ENCODE results near the gene RTN4RL2. TPM values are rescaled to one million over a fixed set of nuclear protein-coding genes. Genes with fewer than 3 reads are reported as not detected.

Gene RTN4RL2
- total and polyA plus RNA-seq, 5 donors from 2014 or later = 0.11 TPM; not detected in 4

GRCh38 chr11:57475191-57475590 is 14.9 kb downstream of the RTN4RL2 start:
- ATAC-seq (ENCODE audit: low read depth in 2 of 2) (no peak), DNase-seq (no peak)
- Histone ChIP-seq H3K4me1 (ENCODE audit: control insufficient read depth, insufficient read depth, low read length, poor library complexity, severe bottlenecking) (peaks cover 33% of the 10 kb centered on the region), H3K4me3 (ENCODE audit: low read depth, low read length) (no peak overlapping the region), H3K36me3 (ENCODE audit: control insufficient read depth, insufficient read depth, low read length) (no peaks in the 10 kb centered on the region), H3K9me3 (ENCODE audit: control insufficient read depth in 2 of 2, low read length in 2 of 2) (no peaks in the 10 kb centered on the region), H3K27me3 (ENCODE audit: control insufficient read depth, insufficient read depth, low read length) (no peaks in the 10 kb centered on the region), H3K27ac (ENCODE audit: insufficient read depth, low read length, poor library complexity, severe bottlenecking) (no peak overlapping the region)
- Mint-ChIP-seq H3K36me3 (no peaks in the 10 kb centered on the region), H3K4me1 (peaks cover 0 to 47% (median 17%) of the 10 kb centered on the region in 4 donors), H3K27me3 (peaks cover 38% of the 10 kb centered on the region), H3K4me3 (peak overlapping the region; percentile 13 to 48 (median 33)), H3K27ac (peak overlapping the region in 2 of 3 donors; percentile 52 to 71), H3K9me3 (peaks cover 0 to 3% (median 0%) of the 10 kb centered on the region in 7 donors)

GRCh38 chr11:57475671-57476046 is 15.3 kb downstream of the RTN4RL2 start:
- H3K4me1 Mint-ChIP-seq = peaks cover 0 to 49% (median 19%) of the 10 kb centered on the region in 4 donors
- peaks cover 33% of the 10 kb centered on the region for H3K4me1 ChIP-seq (ENCODE audit: control insufficient read depth, insufficient read depth, low read length, poor library complexity, severe bottlenecking)
- H3K27me3 ChIP-seq (ENCODE audit: control insufficient read depth, insufficient read depth, low read length) = no peaks in the 10 kb centered on the region
- no peaks in the 10 kb centered on the region for H3K36me3 ChIP-seq (ENCODE audit: control insufficient read depth, insufficient read depth, low read length)
- no peak overlapping the region for H3K27ac ChIP-seq (ENCODE audit: insufficient read depth, low read length, poor library complexity, severe bottlenecking)
- ATAC-seq (ENCODE audit: low read depth in 2 of 2) (no peak), DNase-seq (no peak)
- no peak overlapping the region for H3K4me3 ChIP-seq (ENCODE audit: low read depth, low read length)
- H3K27me3 Mint-ChIP-seq = peaks cover 43% of the 10 kb centered on the region
- H3K9me3 Mint-ChIP-seq = peaks cover 0 to 3% (median 0%) of the 10 kb centered on the region in 7 donors
- H3K9me3 ChIP-seq (ENCODE audit: control insufficient read depth in 2 of 2, low read length in 2 of 2) = no peaks in the 10 kb centered on the region
- no peaks in the 10 kb centered on the region for H3K36me3 Mint-ChIP-seq
- H3K4me3 Mint-ChIP-seq = peak overlapping the region; percentile 41 to 83 (median 78)
- H3K27ac Mint-ChIP-seq = peak overlapping the region in 1 of 3 donors; percentile 52

GRCh38 chr11:57476047-57476756 is 15.9 kb downstream of the RTN4RL2 start:
- H3K4me1 Mint-ChIP-seq = peaks cover 0 to 53% (median 21%) of the 10 kb centered on the region in 4 donors
- H3K27ac Mint-ChIP-seq = no peak overlapping the region
- DNase-seq (peak in 1 of 3 donors; percentile 32), ATAC-seq (ENCODE audit: low read depth in 2 of 2) (peak; percentile 29 to 32)
- peak overlapping the region; percentile 41 to 83 (median 78) for H3K4me3 Mint-ChIP-seq
- peaks cover 0 to 3% (median 0%) of the 10 kb centered on the region in 7 donors for H3K9me3 Mint-ChIP-seq
- no peaks in the 10 kb centered on the region for H3K9me3 ChIP-seq (ENCODE audit: control insufficient read depth in 2 of 2, low read length in 2 of 2)
- no peaks in the 10 kb centered on the region for H3K36me3 ChIP-seq (ENCODE audit: control insufficient read depth, insufficient read depth, low read length)
- H3K27me3 Mint-ChIP-seq = peaks cover 48% of the 10 kb centered on the region
- H3K27me3 ChIP-seq (ENCODE audit: control insufficient read depth, insufficient read depth, low read length) = no peaks in the 10 kb centered on the region
- no peak overlapping the region for H3K4me3 ChIP-seq (ENCODE audit: low read depth, low read length)
- H3K36me3 Mint-ChIP-seq = no peaks in the 10 kb centered on the region
- peaks cover 33% of the 10 kb centered on the region for H3K4me1 ChIP-seq (ENCODE audit: control insufficient read depth, insufficient read depth, low read length, poor library complexity, severe bottlenecking)
- H3K27ac ChIP-seq (ENCODE audit: insufficient read depth, low read length, poor library complexity, severe bottlenecking) = no peak overlapping the region

GRCh38 chr11:57476757-57477506 is 16.6 kb downstream of the RTN4RL2 start:
- Mint-ChIP-seq H3K36me3 (no peaks in the 10 kb centered on the region), H3K4me3 (peak overlapping the region in 2 of 4 donors; percentile 67 to 82), H3K9me3 (peaks cover 0 to 1% (median 0%) of the 10 kb centered on the region in 7 donors), H3K4me1 (peaks cover 0 to 57% (median 25%) of the 10 kb centered on the region in 4 donors), H3K27me3 (peaks cover 55% of the 10 kb centered on the region), H3K27ac (no peak overlapping the region)
- no peak for DNase-seq
- Histone ChIP-seq H3K9me3 (ENCODE audit: control insufficient read depth in 2 of 2, low read length in 2 of 2) (no peaks in the 10 kb centered on the region), H3K4me3 (ENCODE audit: low read depth, low read length) (no peak overlapping the region), H3K4me1 (ENCODE audit: control insufficient read depth, insufficient read depth, low read length, poor library complexity, severe bottlenecking) (peaks cover 33% of the 10 kb centered on the region), H3K27ac (ENCODE audit: insufficient read depth, low read length, poor library complexity, severe bottlenecking) (no peak overlapping the region), H3K27me3 (ENCODE audit: control insufficient read depth, insufficient read depth, low read length) (no peaks in the 10 kb centered on the region), H3K36me3 (ENCODE audit: control insufficient read depth, insufficient read depth, low read length) (no peaks in the 10 kb centered on the region)
- ATAC-seq (ENCODE audit: low read depth in 2 of 2) = peak; percentile 40 to 48

- Histone ChIP-seq H3K27ac (ENCODE audit: insufficient read depth, low read length, poor library complexity, severe bottlenecking) (no peak overlapping the region), H3K36me3 (ENCODE audit: control insufficient read depth, insufficient read depth, low read length) (no peaks in the 10 kb centered on the region), H3K4me1 (ENCODE audit: control insufficient read depth, insufficient read depth, low read length, poor library complexity, severe bottlenecking) (peaks cover 37% of the 10 kb centered on the region), H3K4me3 (ENCODE audit: low read depth, low read length) (no peak overlapping the region), H3K27me3 (ENCODE audit: control insufficient read depth, insufficient read depth, low read length) (no peaks in the 10 kb centered on the region), H3K9me3 (ENCODE audit: control insufficient read depth in 2 of 2, low read length in 2 of 2) (no peaks in the 10 kb centered on the region)
- no peak for ATAC-seq (ENCODE audit: low read depth in 2 of 2)
- H3K27me3 Mint-ChIP-seq = peaks cover 58% of the 10 kb centered on the region
- no peaks in the 10 kb centered on the region for H3K36me3 Mint-ChIP-seq
- peaks cover 0 to 1% (median 0%) of the 10 kb centered on the region in 7 donors for H3K9me3 Mint-ChIP-seq
- no peak overlapping the region for H3K27ac Mint-ChIP-seq
- H3K4me1 Mint-ChIP-seq = peaks cover 0 to 60% (median 25%) of the 10 kb centered on the region in 4 donors
- DNase-seq = no peak
- peak overlapping the region in 1 of 4 donors; percentile 67 for H3K4me3 Mint-ChIP-seq
These were observed 17.3 kb downstream of the RTN4RL2 start for GRCh38 chr11:57477507-57478189.

- peaks cover 0 to 59% (median 21%) of the 10 kb centered on the region in 4 donors for H3K4me1 Mint-ChIP-seq
- peaks cover 57% of the 10 kb centered on the region for H3K27me3 Mint-ChIP-seq
- no peak overlapping the region for H3K4me3 Mint-ChIP-seq
- peaks cover under 1% of the 10 kb centered on the region for H3K36me3 ChIP-seq (ENCODE audit: control insufficient read depth, insufficient read depth, low read length)
- H3K4me1 ChIP-seq (ENCODE audit: control insufficient read depth, insufficient read depth, low read length, poor library complexity, severe bottlenecking) = peaks cover 45% of the 10 kb centered on the region
- H3K9me3 ChIP-seq (ENCODE audit: control insufficient read depth in 2 of 2, low read length in 2 of 2) = no peaks in the 10 kb centered on the region
- peak overlapping the region in 1 of 3 donors; percentile 62 for H3K27ac Mint-ChIP-seq
- ATAC-seq (ENCODE audit: low read depth in 2 of 2) = no peak
- no peak overlapping the region for H3K4me3 ChIP-seq (ENCODE audit: low read depth, low read length)
- H3K9me3 Mint-ChIP-seq = no peaks in the 10 kb centered on the region
- no peaks in the 10 kb centered on the region for H3K36me3 Mint-ChIP-seq
- H3K27ac ChIP-seq (ENCODE audit: insufficient read depth, low read length, poor library complexity, severe bottlenecking) = no peak overlapping the region
- DNase-seq = no peak
- peaks cover 5% of the 10 kb centered on the region for H3K27me3 ChIP-seq (ENCODE audit: control insufficient read depth, insufficient read depth, low read length)
These were observed 18.8 kb downstream of the RTN4RL2 start for GRCh38 chr11:57479021-57479663.

DNA sequence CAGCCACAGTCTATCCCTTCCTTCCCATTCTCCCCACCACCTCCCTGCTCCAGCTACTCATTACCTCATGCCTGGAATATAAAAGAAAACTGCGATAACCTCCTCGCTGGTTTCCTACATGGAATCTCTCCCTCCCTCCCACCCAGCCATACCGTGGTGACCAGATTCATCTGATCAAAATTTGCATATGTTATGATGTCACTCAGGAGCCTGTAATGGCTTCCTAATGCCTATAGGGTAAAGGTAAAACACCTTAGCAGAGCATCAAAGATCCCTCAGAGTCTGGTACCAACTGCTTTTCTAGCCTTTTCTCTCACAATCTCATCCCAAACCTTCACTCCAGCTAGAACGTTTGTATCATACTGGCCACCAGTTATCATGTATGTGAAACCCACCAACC is 19.6 kb downstream of the RTN4RL2 start:
- ATAC-seq (ENCODE audit: low read depth in 2 of 2) = peak in 1 of 2 donors; percentile 24
- H3K4me1 Mint-ChIP-seq = peaks cover 0 to 53% (median 18%) of the 10 kb centered on the region in 4 donors

More for the DNA sequence above, 19.6 kb downstream of the RTN4RL2 start:
- H3K27me3 ChIP-seq (ENCODE audit: control insufficient read depth, insufficient read depth, low read length) = peaks cover 5% of the 10 kb centered on the region
- no peak overlapping the region for H3K4me3 ChIP-seq (ENCODE audit: low read depth, low read length)
- H3K27ac ChIP-seq (ENCODE audit: insufficient read depth, low read length, poor library complexity, severe bottlenecking) = no peak overlapping the region
- no peak for DNase-seq
- Mint-ChIP-seq H3K27ac (peak overlapping the region in 1 of 3 donors; percentile 62), H3K36me3 (peaks cover 6% of the 10 kb centered on the region), H3K27me3 (peaks cover 57% of the 10 kb centered on the region), H3K9me3 (no peaks in the 10 kb centered on the region), H3K4me3 (peak overlapping the region in 2 of 4 donors; percentile 1 to 19)
- peaks cover 38% of the 10 kb centered on the region for H3K4me1 ChIP-seq (ENCODE audit: control insufficient read depth, insufficient read depth, low read length, poor library complexity, severe bottlenecking)
- H3K9me3 ChIP-seq (ENCODE audit: control insufficient read depth in 2 of 2, low read length in 2 of 2) = no peaks in the 10 kb centered on the region
- H3K36me3 ChIP-seq (ENCODE audit: control insufficient read depth, insufficient read depth, low read length) = peaks cover 8% of the 10 kb centered on the region
